HTR-8/SVneo (cell line): ENCODE results near the gene FNBP1.
A peak's percentile ranks its signal among the peaks of the same experiment; 100 is the strongest.

Experiments
- DNase-seq: peaks from one replicate; pipeline ENCODE4 v3.0.0; 2011; ENCODE audit warnings: low spot score, mixed read lengths; ENCODE audit not compliant: insufficient read length
- FAIRE-seq: peaks from 2 replicates; lab custom pipeline; 2011; peaks lifted over from hg19 to GRCh38; lab: Jason Lieb, UNC

Gene FNBP1

GRCh38 chr9:129848712-129849441 is 194.1 kb downstream of the FNBP1 start:
- FAIRE-seq (no peak), DNase-seq (no peak)

DNA sequence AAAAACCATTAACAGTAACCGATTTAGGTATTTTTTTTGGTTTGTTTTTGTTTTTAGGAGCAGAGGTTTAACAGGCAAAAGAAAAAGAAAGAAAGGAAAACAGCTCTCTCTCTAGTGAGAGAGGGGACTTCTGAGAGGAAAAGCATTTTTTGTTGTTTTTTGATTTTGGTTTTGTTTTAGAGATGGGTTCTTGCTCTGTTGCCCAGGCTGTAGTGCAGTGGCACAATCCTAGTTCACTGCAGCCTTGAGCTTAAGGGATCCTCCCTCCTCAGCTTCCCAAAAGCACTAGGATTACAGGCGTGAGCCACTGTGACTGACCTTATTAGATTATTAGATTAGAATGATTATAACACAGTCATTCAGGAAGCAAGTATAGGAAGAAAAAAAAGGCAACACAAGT is 197.6 kb downstream of the FNBP1 start:
- no peak for FAIRE-seq

GRCh38 chr9:129841071-129841470 is 201.9 kb downstream of the FNBP1 start:
- FAIRE-seq (no peak), DNase-seq (no peak)

More for the DNA sequence above, 197.6 kb downstream of the FNBP1 start:
- DNase-seq = no peak

DNA sequence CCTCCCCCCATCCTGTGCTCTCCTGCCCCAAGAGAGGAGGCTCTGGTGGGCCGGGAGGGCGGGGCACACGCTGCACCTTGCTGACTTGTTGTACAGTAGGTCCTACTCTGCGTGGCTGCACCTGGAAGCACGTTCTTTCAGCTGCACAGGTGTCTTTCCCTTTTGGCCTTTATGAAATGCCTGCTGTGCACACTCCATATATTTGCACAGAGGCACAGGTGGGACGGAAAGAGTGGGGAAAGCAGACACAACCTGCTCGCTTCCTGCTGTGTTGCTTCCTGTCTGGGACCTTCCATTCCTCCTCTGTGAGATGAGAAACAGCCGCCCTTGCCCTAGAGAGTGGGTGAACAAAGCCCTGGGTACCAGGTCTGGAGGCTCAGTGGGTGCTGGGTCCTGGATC is 203.0 kb downstream of the FNBP1 start:
- FAIRE-seq (no peak), DNase-seq (no peak)

DNA sequence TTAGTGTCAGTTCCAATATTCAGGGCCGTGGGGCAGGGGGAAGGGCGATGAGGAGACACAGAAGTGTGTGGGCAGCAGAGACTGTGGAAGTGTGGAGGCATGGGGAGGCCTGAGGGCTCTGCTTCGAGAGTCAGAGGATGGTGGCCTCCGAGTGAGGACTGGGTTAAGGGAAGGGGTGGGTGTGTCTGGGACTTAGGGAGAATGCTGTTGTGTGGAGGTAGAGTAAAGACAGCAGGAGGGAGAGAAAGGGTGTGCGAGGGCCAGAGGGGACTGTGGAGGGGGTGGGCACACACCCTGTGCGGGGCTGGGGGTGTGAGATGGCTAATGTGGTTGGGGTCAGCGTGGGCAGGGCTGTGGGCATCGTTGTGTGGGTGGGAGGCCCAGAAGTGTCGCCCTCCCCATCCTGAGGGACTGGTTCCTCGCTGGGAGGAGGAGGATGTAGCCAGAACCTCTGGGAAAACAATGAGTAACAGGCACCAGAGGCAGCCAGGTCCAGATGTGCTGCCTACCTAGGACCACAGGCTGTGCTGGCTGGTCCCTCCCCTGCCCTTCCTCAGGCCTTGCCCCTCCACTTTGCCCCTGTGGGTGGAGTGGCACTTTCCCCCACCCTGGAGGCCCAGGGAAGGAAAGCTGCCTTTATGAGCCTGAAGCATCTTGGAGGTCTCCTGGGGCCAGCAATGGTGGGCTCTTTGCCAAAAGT is 203.5 kb downstream of the FNBP1 start:
- FAIRE-seq (no peak), DNase-seq (no peak)

DNA sequence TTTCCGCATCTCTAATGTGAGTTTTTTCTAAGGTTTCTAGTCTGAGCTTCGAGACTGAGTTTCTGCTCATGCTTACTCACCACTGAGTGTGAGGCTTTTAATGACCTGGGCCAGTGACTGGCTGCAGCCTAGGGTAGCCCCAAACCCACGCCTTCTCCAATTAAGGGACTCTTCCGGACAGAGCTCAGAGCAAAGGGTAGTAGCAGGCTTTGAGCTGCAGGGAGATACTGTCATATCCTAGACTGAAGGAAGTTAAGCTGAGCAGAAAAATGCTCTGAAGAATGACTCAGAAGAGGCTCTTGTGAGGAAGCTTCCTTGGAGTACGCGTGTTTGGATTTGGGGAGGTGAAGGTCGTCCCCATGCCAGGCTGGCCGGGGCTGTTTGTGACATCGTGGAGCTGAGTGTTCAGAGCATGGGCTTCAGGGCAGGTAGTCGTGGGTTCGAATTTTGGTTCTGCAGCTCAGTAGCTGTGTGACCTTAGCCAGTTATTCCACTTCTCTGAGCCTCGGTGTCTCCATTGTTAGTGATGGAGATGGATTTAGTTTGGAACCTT is 204.2 kb downstream of the FNBP1 start:
- no peak for FAIRE-seq
- DNase-seq = peak; percentile 21
